H9 (cell line): ENCODE data around the gene DGUOK. TPM values are rescaled to one million over a fixed set of nuclear protein-coding genes. Genes with fewer than 3 reads are reported as not detected.

Experiments
- DNase-seq: peaks from one replicate; pipeline ENCODE4 v3.0.0-alpha.2; 2017
- H2AFZ ChIP-seq: one replicate; pipeline ENCODE4 v1.6.1; 2013; ENCODE audit warnings: mild to moderate bottlenecking, low read length, control low read depth, moderate library complexity
- H2AK5ac ChIP-seq: 2 replicates; pipeline ENCODE4 v1.6.1; 2013; ENCODE audit warnings: low read length, control low read depth, mixed read lengths; ENCODE audit not compliant: insufficient read length
- H2BK120ac ChIP-seq: one replicate; pipeline ENCODE4 v1.6.1; 2013; ENCODE audit warnings: low read depth, mild to moderate bottlenecking, low read length, control low read depth, inconsistent platforms; ENCODE audit not compliant: poor library complexity, severe bottlenecking
- H2BK12ac ChIP-seq: 2 replicates; pipeline ENCODE4 v1.6.1; 2013; ENCODE audit warnings: low read length, control low read depth, mixed read lengths, low read depth; ENCODE audit not compliant: insufficient read length
- H2BK15ac ChIP-seq: 2 replicates; pipeline ENCODE4 v1.6.1; 2013; ENCODE audit warnings: low read depth, low read length, control low read depth
- H2BK20ac ChIP-seq: one replicate; pipeline ENCODE4 v1.6.1; 2013; ENCODE audit warnings: low read depth, mild to moderate bottlenecking, low read length, control low read depth, inconsistent platforms; ENCODE audit not compliant: poor library complexity, severe bottlenecking
- H2BK5ac ChIP-seq: 2 replicates; pipeline ENCODE4 v1.6.1; 2013; ENCODE audit warnings: low read length, control low read depth, mixed read lengths; ENCODE audit not compliant: insufficient read length
- H3K14ac ChIP-seq: 2 replicates; pipeline ENCODE4 v1.6.1; 2013; ENCODE audit warnings: low read length, control low read depth; ENCODE audit not compliant: insufficient read depth
- H3K18ac ChIP-seq: 2 replicates; pipeline ENCODE4 v1.6.1; 2013; ENCODE audit warnings: low read depth, mild to moderate bottlenecking, mixed read lengths, low read length, control low read depth; ENCODE audit not compliant: insufficient read length
- H3K23ac ChIP-seq: 2 replicates; pipeline ENCODE4 v1.6.1; 2013; ENCODE audit warnings: low read length, control low read depth, mixed read lengths, low read depth; ENCODE audit not compliant: insufficient read length
- H3K23me2 ChIP-seq: 2 replicates; pipeline ENCODE4 v1.6.1; 2013; ENCODE audit warnings: low read depth, mild to moderate bottlenecking, mixed read lengths, low read length, control low read depth; ENCODE audit not compliant: insufficient read length, poor library complexity, severe bottlenecking
- H3K27ac ChIP-seq: 2 replicates; pipeline ENCODE4 v1.5.1; 2013; ENCODE audit warnings: low read length, control low read depth, mixed read lengths, low read depth; ENCODE audit not compliant: insufficient read length
- H3K27me3 ChIP-seq: 2 replicates; pipeline ENCODE4 v1.6.1; 2013; ENCODE audit warnings: low read length, control low read depth, inconsistent platforms; ENCODE audit not compliant: insufficient read depth
- H3K4ac ChIP-seq: 2 replicates; pipeline ENCODE4 v1.6.1; 2013; ENCODE audit warnings: low read depth, mild to moderate bottlenecking, control low read depth, inconsistent platforms, low read length, moderate library complexity
- H3K4me1 ChIP-seq: 2 replicates; pipeline ENCODE4 v1.6.1; 2013; ENCODE audit warnings: low read length, control low read depth, inconsistent platforms; ENCODE audit not compliant: insufficient read depth
- H3K4me2 ChIP-seq: 2 replicates; pipeline ENCODE4 v1.6.1; 2013; ENCODE audit warnings: low read length, control low read depth, mixed read lengths; ENCODE audit not compliant: insufficient read length, insufficient read depth
- H3K56ac ChIP-seq: 2 replicates; pipeline ENCODE4 v1.6.1; 2013; ENCODE audit warnings: low read depth, mild to moderate bottlenecking, mixed read lengths, low read length, control low read depth; ENCODE audit not compliant: insufficient read length
- H3K79me1 ChIP-seq: 2 replicates; pipeline ENCODE4 v1.6.1; 2013; ENCODE audit warnings: low read depth, mild to moderate bottlenecking, moderate library complexity, low read length, control low read depth, inconsistent platforms; ENCODE audit not compliant: insufficient read depth, poor library complexity, severe bottlenecking
- H3K79me2 ChIP-seq: 2 replicates; pipeline ENCODE4 v1.6.1; 2013; ENCODE audit warnings: low read length, control low read depth, inconsistent platforms; ENCODE audit not compliant: insufficient read depth
- H3K9ac ChIP-seq: 2 replicates; pipeline ENCODE4 v1.6.1; 2013; ENCODE audit warnings: low read length, control low read depth, mixed read lengths; ENCODE audit not compliant: insufficient read length; ENCODE audit errors: extremely low read depth
- H3K9me3 ChIP-seq: one replicate; pipeline ENCODE4 v1.6.1; 2013; ENCODE audit warnings: low read depth, low read length, inconsistent platforms; ENCODE audit not compliant: control insufficient read depth
- H3T11ph ChIP-seq: one replicate; pipeline ENCODE4 v1.6.1; 2013; ENCODE audit warnings: mild to moderate bottlenecking, low read length, control low read depth, inconsistent platforms
- H4K20me1 ChIP-seq: one replicate; pipeline ENCODE4 v1.6.1; 2013; ENCODE audit not compliant: control insufficient read depth, insufficient read length, insufficient read depth
- H4K5ac ChIP-seq: 2 replicates; pipeline ENCODE4 v1.6.1; 2013; ENCODE audit warnings: low read depth, mild to moderate bottlenecking, mixed read lengths, low read length, control low read depth; ENCODE audit not compliant: insufficient read length
- H4K8ac ChIP-seq: replicated peaks from 2 replicates; pipeline ENCODE4 v1.6.1; 2013; ENCODE audit warnings: low read length, control low read depth, mixed read lengths, low read depth; ENCODE audit not compliant: insufficient read length
- H4K91ac ChIP-seq: 2 replicates; pipeline ENCODE4 v1.6.1; 2013; ENCODE audit warnings: low read depth, mild to moderate bottlenecking, moderate library complexity, mixed read lengths, low read length, control low read depth; ENCODE audit not compliant: insufficient read length
- H3K27ac Mint-ChIP-seq, 3 experiments: 2 replicates in 2 of 3; 3 replicates in 1 of 3; pipeline ENCODE4 v1.8.0; 2020 to 2021; ENCODE audit warnings: mixed read lengths in 3 of 3, mild to moderate bottlenecking in 1 of 3, moderate library complexity in 1 of 3
- H3K27me3 Mint-ChIP-seq: 2 replicates; pipeline ENCODE4 v1.8.0; 2021; ENCODE audit warnings: low read depth, mild to moderate bottlenecking, moderate library complexity, mixed read lengths
- H3K36me3 Mint-ChIP-seq, 3 experiments: 2 replicates in 2 of 3; 3 replicates in 1 of 3; pipeline ENCODE4 v1.8.0; 2020 to 2021; ENCODE audit warnings: low read depth in 3 of 3, mixed read lengths in 3 of 3; ENCODE audit not compliant: insufficient read depth in 1 of 3
- H3K4me1 Mint-ChIP-seq, 2 experiments: 2 replicates each; pipeline ENCODE4 v1.8.0; 2020; ENCODE audit warnings: mixed read lengths in 2 of 2
- H3K4me3 Mint-ChIP-seq, 2 experiments: 2 replicates in 1 of 2; 3 replicates in 1 of 2; pipeline ENCODE4 v1.8.0; 2020 to 2021; ENCODE audit warnings: mild to moderate bottlenecking in 2 of 2, mixed read lengths in 2 of 2, moderate library complexity in 1 of 2
- H3K9me3 Mint-ChIP-seq, 2 experiments: 2 replicates in 1 of 2; 3 replicates in 1 of 2; pipeline ENCODE4 v1.8.0; 2020; ENCODE audit warnings: mild to moderate bottlenecking in 2 of 2, mixed read lengths in 2 of 2, moderate library complexity in 1 of 2
- WGBS: extraction: QIAGEN DNeasy Blood & Tissue Kit; methylation state at CpG from one replicate; pipeline ENCODE4 v1.1.7; 2013; ENCODE audit warnings: missing lambda C conversion rate, low lambda C conversion rate, mixed read lengths; ENCODE audit not compliant: insufficient read length; ENCODE audit errors: extremely low coverage; 5-methylcytosine and 5-hydroxymethylcytosine counted together
- total RNA-seq: library from RNA; stranded (reverse); gene quantifications from 2 replicates; pipeline ENCODE4 v1.2.1, GENCODE V29; 2021
- TF ChIP-seq, protein P1 (sequence below): fragments of 200-600 bp; sonication (generic); conservative IDR thresholded peaks from 3 replicates; pipeline ENCODE4 v1.8.0; 2021; ENCODE audit warnings: antibody characterized with exemption, mild to moderate bottlenecking

Gene DGUOK
- total RNA-seq, 1 experiment from 2014 or later, result 98.5 TPM

DNA sequence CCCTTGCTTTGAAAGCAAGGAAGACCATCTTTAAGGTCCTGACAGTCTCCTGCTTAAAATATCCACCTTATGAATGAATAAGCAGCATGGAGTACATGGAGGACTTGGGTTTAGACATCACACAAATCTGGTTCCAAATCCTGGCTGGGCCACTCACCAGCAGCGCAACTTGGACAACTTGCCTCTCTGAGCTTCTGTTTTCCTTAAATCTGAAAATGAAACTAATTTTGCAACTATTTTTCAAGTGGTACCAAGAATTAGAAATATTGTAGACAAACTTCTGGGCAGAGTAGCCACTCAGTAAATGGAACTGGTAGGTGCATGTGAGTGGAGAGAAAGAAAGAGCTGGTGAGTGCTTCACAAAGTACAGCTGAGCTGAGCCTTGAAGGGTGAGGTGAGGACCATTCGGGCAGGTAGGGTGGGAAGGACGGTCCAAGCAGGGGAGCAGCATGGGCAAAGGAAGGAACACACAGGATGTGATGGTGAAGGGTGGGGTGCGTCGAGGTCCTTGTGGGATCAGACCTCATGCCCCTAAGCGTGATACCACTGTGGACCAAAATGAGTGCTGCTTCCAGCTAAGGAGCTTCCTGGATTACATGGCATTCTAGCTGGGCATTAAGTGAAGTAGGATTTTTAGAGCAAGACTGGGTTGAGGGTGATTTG, 43.6 kb downstream of the DGUOK start:
- Histone ChIP-seq H2AFZ (no peak overlapping the region), H3K79me1 (no peaks in the 10 kb centered on the region), H3K56ac (no peak overlapping the region), H3K14ac (no peak overlapping the region), H3K27ac (no peak overlapping the region), H3K27me3 (no peaks in the 10 kb centered on the region), H4K91ac (no peak overlapping the region), H2BK15ac (no peak overlapping the region), H3T11ph (no peak overlapping the region), H3K4me1 (no peaks in the 10 kb centered on the region), H3K23ac (no peak overlapping the region), H3K79me2 (no peaks in the 10 kb centered on the region), H3K18ac (no peak overlapping the region), H4K5ac (no peak overlapping the region), H2BK12ac (no peak overlapping the region), H3K9ac (no peak overlapping the region), H4K20me1 (no peaks in the 10 kb centered on the region), H4K8ac (no peak overlapping the region), H3K4me2 (no peak overlapping the region), H2BK120ac (no peak overlapping the region), H3K23me2 (no peaks in the 10 kb centered on the region), H3K4ac (no peak overlapping the region), H2AK5ac (no peak overlapping the region), H2BK5ac (no peak overlapping the region), H2BK20ac (no peak overlapping the region), H3K9me3 (no peaks in the 10 kb centered on the region)
- no peak for DNase-seq
- H3K27me3 Mint-ChIP-seq, result peaks cover 14% of the 10 kb centered on the region
- no peaks in the 10 kb centered on the region; a peak in 1 of 7 replicates for H3K36me3 Mint-ChIP-seq
- no CpG with 5 or more reads among the region's 6 CpGs for WGBS
- H3K9me3 Mint-ChIP-seq, result no peaks in the 10 kb centered on the region
- peak overlapping the region in 1 of 2 experiments; percentile 28; a peak in 1 of 5 replicates for H3K4me3 Mint-ChIP-seq
- TF ChIP-seq, protein P1, sequence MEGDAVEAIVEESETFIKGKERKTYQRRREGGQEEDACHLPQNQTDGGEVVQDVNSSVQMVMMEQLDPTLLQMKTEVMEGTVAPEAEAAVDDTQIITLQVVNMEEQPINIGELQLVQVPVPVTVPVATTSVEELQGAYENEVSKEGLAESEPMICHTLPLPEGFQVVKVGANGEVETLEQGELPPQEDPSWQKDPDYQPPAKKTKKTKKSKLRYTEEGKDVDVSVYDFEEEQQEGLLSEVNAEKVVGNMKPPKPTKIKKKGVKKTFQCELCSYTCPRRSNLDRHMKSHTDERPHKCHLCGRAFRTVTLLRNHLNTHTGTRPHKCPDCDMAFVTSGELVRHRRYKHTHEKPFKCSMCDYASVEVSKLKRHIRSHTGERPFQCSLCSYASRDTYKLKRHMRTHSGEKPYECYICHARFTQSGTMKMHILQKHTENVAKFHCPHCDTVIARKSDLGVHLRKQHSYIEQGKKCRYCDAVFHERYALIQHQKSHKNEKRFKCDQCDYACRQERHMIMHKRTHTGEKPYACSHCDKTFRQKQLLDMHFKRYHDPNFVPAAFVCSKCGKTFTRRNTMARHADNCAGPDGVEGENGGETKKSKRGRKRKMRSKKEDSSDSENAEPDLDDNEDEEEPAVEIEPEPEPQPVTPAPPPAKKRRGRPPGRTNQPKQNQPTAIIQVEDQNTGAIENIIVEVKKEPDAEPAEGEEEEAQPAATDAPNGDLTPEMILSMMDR, result no peak
- H3K27ac Mint-ChIP-seq, result peak overlapping the region in 1 of 3 experiments; percentile 39; a peak in 1 of 7 replicates
- peaks cover 14 to 19% of the 10 kb centered on the region in 2 experiments for H3K4me1 Mint-ChIP-seq
